Measurements from ENCODE around the gene CFAP90. TPM values are rescaled to one million over a fixed set of nuclear protein-coding genes. Genes with fewer than 3 reads are reported as not detected.
A peak's percentile ranks its signal among the peaks of the same experiment; 100 is the strongest.

Gene CFAP90
- total RNA-seq, 1 donor from 2014 or later: not detected

DNA sequence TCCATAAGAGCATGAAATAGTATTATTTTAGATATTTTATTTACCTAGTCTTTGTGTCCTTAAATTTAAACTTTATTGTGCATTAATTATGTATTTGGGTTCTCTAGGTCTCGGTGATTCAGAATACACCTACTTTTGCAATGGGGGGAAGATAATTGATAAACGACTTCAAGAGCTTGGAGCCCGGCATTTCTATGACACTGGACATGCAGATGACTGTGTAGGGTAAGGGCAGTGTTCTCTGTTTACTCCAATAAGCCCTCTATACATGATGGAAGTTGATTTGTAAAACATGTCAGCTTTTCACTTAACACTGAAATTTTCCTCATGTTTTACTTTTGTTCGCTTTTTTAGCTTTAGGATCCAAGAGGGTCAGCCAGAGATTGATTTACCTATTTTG, 24.2 kb upstream of the CFAP90 start:
- TF ChIP-seq, protein P1, sequence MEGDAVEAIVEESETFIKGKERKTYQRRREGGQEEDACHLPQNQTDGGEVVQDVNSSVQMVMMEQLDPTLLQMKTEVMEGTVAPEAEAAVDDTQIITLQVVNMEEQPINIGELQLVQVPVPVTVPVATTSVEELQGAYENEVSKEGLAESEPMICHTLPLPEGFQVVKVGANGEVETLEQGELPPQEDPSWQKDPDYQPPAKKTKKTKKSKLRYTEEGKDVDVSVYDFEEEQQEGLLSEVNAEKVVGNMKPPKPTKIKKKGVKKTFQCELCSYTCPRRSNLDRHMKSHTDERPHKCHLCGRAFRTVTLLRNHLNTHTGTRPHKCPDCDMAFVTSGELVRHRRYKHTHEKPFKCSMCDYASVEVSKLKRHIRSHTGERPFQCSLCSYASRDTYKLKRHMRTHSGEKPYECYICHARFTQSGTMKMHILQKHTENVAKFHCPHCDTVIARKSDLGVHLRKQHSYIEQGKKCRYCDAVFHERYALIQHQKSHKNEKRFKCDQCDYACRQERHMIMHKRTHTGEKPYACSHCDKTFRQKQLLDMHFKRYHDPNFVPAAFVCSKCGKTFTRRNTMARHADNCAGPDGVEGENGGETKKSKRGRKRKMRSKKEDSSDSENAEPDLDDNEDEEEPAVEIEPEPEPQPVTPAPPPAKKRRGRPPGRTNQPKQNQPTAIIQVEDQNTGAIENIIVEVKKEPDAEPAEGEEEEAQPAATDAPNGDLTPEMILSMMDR (conservative IDR thresholded peaks at IDR 0.05; ENCODE audit: low read depth, low read length): no peak
- no peak for DNase-seq (ENCODE audit: low read depth)
- no peak overlapping the region for H3K4me3 ChIP-seq (ENCODE audit: low read depth, low read length)

DNA sequence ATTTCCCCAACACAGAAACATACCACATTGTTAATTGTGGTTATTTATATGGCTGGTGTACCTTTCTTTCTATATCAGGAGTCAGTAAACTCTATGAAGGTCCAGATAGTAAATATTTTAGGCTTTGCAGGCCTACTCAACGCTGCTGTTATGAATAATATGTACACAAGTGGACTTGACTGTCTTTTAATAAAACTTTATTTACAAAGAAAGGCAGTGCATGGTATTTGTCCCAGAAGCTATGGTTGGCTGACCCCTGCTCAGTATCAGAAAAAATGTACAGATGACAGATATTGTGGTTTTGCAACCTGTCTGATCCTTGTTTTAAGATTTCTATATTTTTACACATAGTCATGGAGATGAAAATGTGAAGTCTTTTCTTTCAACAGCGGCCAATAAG, 23.7 kb upstream of the CFAP90 start:
- DNase-seq (ENCODE audit: low read depth): no peak
- TF ChIP-seq, protein P1 (conservative IDR thresholded peaks at IDR 0.05; ENCODE audit: low read depth, low read length): no peak
- no peak overlapping the region for H3K4me3 ChIP-seq (ENCODE audit: low read depth, low read length)

DNA sequence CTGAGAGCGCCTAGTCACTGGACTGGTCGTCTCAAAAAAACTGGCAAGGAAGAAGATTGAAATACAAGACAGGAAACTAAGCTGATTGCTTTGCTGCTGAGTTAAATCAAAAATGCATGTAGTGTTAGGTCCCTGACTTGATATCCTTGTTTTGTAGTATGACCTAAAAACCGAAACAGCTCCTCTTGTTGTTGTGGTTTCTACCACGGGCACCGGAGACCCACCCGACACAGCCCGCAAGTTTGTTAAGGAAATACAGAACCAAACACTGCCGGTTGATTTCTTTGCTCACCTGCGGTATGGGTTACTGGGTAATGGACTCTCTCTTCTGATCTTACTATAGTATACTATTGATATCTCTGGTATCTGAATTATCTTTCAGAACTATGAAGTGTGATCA, 22.3 kb upstream of the CFAP90 start:
- no peak for DNase-seq (ENCODE audit: low read depth)
- TF ChIP-seq, protein P1 (conservative IDR thresholded peaks at IDR 0.05; ENCODE audit: low read depth, low read length): no peak
- H3K4me3 ChIP-seq (ENCODE audit: low read depth, low read length): peak overlapping the region; percentile 5

DNA sequence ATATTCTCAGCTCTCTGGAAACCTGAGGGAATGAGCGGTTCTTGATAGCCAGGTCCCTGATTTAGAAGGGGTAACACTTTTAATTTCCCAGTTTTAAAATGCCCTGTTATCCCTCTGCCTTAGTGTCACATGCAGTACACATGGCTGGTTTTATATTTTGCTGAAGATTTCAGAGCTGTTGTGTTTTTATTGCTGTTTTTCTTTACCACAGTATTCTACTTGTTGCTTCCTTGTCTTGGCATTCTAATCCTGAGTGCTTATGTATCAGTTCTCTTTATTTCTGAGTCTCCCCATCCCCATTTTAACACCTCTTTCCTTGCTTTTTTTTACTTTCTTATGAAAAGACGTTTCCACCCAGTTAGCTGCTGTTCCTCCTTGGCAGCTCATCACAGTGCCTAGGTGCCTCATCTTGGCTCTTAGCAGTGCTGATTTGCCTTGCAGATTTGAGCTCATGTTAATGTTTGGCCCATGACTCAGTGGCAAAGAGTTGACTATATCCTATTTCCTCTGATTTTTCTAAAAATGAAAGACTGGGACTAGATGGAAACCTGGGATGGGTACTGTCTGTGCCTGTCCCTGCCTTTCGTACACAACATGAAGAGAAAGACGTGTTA, 21.7 kb upstream of the CFAP90 start:
- peak overlapping the region; percentile 5 for H3K4me3 ChIP-seq (ENCODE audit: low read depth, low read length)
- no peak for DNase-seq (ENCODE audit: low read depth)
- TF ChIP-seq, protein P1 (conservative IDR thresholded peaks at IDR 0.05; ENCODE audit: low read depth, low read length): no peak

DNA sequence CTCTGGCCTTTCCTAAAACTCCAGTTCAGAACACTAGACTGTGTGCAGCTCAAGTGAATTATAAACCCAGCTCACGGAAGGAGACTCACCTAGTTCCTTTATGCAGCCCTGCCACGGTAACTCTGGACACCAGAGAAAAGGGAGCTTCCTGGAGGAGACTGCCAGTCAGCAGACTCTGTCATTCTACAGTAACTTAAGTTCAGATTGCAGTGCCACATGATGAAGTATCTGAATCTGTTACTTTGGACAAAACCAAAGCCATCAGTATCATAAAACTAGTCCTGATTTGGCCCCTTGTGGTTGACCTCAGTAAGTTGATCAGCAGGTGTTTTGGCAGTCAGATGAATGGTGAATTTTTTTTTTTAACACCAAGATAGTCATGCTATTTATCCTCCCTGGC, 20.7 kb upstream of the CFAP90 start:
- no peak for DNase-seq (ENCODE audit: low read depth)
- TF ChIP-seq, protein P1 (conservative IDR thresholded peaks at IDR 0.05; ENCODE audit: low read depth, low read length): peak; percentile 10
- H3K4me3 ChIP-seq (ENCODE audit: low read depth, low read length): peak overlapping the region; percentile 87

DNA sequence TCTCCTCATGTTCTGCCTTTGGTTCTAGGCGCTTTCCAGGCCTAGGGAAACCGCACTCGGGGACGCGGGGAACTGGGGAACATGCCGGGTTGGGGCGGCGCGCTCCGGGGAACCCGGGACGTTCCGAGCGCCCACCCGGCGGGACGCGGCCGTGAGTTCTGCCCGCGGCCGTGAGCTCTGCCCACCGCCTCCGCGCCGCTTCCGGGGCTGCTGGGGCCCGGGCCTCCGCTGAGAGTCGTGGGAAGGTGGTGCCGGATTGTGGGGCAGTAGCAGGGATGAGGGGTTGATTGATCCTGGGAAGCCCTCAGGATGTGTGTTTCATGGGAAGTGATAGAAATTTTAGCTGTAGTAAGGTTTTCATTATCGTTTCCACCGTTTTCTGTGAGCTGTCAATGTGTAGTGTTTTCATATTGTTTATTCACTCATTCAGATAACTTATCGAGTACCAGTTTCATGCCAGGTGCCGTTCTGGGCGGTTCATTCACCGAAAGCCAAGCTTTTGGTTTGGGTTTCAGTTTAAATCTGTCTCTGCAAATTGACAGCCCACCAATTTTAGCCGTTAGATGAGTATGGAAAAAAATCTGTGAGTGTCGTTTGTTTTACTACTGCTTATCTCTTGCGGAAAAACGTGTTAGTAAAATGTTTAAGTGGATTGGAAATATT, 18.7 kb upstream of the CFAP90 start:
- H3K4me3 ChIP-seq (ENCODE audit: low read depth, low read length): peak overlapping the region; percentile 87
- no peak for DNase-seq (ENCODE audit: low read depth)
- TF ChIP-seq, protein P1 (conservative IDR thresholded peaks at IDR 0.05; ENCODE audit: low read depth, low read length): no peak

Measured in epithelial cell of proximal tubule (primary cell).